HG03571 (cell line): ENCODE measurements around the gene HSF2.
A peak's percentile ranks its signal among the peaks of the same experiment; 100 is the strongest.

ENCODE experiments used
- ATAC-seq: cut with Tn5 transposase; IDR thresholded peaks from one replicate; pipeline ENCODE4 v1.9.1; 2021; ENCODE audit not compliant: unreplicated experiment

Gene HSF2, protein sequence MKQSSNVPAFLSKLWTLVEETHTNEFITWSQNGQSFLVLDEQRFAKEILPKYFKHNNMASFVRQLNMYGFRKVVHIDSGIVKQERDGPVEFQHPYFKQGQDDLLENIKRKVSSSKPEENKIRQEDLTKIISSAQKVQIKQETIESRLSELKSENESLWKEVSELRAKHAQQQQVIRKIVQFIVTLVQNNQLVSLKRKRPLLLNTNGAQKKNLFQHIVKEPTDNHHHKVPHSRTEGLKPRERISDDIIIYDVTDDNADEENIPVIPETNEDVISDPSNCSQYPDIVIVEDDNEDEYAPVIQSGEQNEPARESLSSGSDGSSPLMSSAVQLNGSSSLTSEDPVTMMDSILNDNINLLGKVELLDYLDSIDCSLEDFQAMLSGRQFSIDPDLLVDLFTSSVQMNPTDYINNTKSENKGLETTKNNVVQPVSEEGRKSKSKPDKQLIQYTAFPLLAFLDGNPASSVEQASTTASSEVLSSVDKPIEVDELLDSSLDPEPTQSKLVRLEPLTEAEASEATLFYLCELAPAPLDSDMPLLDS

DNA sequence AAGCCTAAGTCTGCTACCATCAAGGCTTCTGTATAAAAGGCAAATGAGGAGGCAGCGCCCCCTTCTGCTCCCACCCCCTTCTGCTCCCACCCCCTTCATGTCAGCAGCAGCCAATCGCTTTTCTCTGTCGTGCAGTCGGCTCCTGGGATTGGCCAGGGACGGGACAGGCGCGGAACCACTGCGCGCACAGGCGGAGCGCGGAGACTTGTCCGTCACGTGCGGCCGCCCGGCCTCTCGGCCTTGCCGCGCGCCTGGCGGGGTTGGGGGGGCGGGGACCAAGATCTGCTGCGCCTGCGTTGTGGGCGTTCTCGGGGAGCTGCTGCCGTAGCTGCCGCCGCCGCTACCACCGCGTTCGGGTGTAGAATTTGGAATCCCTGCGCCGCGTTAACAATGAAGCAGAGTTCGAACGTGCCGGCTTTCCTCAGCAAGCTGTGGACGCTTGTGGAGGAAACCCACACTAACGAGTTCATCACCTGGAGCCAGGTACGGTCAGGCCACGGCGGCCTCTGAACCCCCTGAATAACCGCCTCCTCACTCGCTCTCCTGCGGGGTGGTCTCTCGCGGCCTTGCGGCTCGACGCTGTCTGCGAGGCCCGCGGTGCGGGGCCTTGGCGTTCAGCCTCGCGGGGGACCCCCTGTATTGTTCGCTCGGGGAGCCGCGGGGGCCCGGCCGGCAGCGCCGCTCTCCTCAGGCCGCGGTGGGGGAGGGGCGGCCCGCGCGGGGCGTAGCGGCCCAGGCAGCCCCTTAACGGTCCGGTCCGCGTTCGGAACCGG lies at the start of gene HSF2:
HSF2 (plus strand) TSS at position 305 of the 773 bp plus-strand sequence; CDS start at position 391, 86 bp downstream.
- ATAC-seq, result peak; percentile 99

DNA sequence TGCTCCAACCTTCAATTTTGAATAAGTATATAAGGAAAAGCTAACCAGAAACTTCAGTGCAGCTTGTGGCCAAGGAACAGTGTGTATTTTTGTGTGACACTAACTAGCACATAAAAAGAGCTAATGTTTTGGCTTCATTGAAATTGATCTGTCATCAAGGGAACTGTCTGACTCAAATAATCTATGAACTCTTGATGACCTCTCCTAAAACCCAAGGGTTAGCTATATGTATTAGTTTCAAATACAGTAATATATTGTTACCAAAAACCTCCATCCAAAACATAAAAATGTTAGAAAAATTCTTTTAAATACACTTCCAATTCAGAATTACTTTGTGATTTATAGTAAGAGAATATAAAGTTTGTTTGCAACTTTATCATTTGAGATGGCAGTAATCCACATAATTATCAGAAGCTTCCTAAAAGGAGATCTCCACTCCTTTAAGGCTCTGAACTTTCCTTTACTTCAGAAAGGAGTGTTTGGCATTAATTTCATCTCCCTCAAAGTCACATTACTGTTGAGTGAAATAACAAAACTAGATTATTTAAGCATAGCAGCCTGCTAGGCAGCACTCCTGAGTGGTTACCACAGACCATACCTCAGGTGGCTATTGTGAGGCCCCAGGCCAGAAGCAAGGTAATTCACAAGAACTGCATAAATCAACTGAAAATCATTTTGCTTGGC lies 46.3 kb upstream of the HSF2 start:
- no peak for ATAC-seq

DNA sequence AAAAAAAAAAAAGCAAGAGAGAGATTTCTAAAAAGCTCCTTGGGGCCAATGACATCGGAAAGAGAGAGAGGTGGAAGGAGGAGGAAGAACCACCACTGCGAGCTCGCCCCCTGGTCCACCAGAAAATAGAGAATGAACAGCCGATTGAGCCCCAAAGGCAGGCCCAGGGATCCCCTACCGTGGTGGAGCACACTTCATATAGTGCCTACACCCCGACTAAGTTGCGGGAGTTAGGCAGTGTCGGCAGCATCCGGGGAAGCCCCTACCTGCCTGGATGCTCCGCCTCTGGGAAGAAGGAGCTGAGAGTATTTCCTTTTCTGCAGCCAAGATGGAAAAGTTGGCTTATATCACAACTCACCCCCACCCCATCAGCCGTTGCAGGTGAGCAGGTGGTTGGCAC lies 38.6 kb upstream of the HSF2 start:
- ATAC-seq, result no peak

DNA sequence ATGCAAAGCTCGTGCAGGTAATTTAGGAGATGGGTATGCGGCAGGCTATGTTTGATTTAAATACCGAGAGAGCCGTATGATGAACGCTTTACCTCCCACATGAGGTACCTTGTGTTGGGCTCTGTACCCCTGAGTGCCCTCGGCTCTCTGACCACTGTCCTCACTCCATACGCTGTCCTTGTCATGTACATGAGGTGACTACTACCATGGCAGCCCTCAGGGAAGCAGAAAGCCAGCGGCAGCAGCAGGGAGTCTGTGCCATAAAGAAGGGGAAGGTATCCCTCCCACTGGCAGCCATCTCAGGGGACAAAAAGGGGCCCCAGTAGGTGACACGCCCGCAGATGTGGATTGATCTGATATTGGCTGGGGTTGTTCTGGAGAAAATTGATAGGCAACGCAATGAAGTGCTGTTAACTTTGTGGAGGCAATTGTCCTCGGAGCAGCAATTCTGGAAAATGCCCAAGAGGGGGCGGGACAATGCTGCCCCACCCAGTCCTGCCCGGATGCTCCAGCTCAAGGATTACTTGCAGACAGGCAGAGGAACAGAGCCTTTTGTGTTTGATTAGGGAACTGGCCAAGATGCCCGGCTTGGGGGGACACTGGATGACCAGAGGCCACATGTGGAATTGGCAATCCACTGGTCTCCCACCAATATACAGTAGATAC lies 38.0 kb upstream of the HSF2 start:
- no peak for ATAC-seq

DNA sequence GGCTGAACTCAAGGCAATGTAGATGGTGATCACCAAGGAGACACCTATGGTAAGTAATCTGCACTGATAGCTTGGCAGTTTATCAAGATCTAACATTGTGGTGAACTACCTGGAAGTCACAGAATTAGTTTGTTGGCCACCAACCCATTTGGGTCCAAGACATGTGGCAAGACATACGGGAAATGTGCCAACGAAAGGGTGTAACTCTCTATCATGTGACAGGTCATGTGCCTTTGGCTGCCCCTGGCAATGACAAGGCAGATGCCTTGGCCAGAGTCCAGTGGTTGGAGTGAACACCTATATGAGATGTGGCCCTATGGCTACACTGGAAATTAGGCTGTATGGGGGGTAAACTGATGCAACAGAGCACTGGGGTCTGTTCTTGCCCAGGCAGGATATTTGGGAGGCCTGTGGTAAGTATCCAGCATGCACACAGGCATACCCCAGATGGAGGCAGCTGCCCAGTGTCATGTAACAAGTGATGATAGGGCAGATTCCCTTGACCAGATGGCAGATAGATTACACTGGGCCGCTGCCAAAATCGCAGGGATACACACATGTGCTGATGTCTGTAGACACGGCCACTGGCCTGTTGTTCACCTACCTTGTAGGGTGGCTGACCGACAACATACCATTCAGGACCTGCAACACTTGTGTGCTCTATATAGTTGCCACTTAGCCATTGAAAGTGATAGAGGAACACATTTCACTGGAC lies 35.5 kb upstream of the HSF2 start:
- ATAC-seq, result no peak

DNA sequence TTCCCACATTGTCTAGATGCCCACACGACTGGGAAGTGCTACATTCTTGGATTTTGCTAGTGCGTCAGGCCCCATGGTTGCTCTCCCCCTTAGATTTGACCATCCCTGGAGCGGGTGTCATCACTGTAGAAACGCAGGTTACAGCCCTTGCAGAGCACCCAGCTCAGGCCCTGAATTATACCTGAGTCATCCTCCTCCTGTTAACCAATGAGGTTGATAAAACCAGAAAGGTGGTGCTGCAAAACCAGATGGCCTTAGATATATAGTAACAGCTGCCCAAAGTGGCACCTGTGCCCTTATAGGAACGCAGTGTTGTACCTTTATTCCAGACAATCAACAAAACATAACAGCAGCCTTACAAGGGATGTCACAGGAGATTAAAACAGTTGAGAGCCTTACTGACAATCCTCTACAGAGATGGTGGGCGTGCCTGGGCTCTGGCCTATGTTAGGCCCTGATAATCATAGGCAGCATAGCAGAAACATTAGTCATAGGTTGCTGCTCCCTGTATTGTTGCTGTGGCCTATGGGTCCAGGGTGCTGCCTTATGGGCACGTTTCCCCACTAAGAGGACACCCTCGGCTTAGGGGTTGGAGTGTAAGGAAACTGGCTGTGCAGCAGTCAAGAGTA lies 33.6 kb upstream of the HSF2 start:
- ATAC-seq, result no peak

DNA sequence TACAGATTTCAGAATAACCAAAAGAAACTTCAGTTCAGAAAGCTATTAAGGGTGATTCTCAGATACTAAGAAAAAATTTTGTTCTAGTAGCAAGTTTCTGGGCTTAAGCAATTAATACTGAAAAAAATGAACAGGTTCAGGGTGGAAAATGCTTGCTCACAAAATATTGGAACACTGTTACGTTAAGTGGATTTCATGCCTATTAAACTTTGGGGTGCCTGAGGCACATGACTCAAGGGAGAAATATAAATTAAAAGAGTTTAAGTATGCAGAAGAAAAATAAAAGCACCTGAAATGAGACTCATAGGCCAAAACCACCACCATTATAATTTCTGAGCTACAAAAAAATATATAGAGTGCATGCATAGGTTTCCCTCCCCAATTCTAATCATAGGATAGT lies 32.3 kb upstream of the HSF2 start:
- no peak for ATAC-seq

DNA sequence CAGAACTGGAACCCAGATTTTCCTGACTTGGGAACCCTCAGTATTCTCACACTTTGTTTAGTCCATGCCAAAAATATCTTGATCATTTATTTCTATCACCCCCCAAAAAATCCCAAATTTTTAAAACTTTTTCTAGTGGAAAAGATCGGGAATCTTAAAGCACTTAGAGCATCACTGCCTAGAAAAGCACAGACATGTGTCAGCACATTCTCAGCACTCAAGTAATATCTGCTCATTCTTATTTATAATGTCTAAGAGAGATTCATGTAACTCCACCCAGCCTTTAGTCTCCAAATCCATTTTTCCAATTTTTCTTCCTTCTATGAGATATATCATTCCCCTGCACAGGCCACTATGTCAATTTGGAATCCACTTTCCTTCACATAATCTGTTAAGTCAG lies 29.9 kb upstream of the HSF2 start:
- no peak for ATAC-seq

DNA sequence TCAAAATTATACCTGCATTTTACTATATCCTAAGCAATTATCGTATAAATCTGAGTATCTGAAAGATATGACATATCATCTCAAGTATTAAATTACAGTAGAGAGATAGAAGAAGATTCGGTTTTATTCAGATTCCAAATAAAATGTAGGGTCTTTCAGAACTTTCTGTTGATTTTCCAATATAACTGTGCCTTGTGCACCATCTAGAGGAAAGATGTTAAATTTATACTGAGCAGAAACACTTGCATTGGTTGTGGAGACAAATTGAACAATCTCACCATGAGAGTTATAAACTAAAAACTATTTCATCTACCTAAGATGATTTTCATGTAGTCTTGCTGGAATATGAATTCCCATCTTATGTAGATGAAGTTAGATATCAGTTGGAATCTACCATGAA lies 26.8 kb upstream of the HSF2 start:
- ATAC-seq, result no peak

DNA sequence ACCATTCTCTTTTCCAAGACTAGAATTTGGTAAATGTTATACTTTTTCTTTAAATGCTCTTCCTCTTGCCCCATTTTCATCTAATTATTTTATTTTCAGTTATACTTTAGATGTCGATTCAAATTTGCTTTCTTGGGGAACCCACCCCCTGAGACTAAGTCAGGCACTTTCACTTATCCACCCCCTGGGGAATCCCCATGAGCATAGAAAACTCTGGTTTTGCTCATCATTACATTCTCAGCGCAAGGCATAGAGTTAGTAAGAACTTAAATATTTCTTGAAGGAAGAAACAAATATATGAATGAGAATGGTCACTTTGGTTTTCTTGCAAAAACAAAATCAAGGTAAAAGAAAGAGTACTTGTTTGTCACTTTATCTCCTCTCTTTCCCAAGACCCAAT lies 25.1 kb upstream of the HSF2 start:
- ATAC-seq, result no peak

DNA sequence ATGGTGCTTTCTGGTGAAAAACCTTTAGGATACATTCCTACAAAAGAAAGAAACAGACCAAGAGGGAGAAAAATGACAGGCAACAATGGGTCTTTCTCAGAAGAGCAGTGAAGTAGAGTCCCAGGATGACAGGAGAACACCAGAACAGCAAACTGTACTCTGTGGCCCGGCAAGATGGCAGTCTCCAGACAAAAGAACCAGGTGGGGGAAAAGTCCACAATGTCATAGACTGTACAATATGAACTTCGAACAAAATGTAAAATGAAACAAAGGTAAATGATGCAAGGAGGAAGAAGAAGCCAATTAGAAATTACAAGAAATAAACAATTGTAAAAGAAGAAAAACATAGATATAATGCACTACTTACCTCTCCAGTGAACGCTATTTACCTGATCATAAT lies 23.2 kb upstream of the HSF2 start:
- ATAC-seq, result no peak

DNA sequence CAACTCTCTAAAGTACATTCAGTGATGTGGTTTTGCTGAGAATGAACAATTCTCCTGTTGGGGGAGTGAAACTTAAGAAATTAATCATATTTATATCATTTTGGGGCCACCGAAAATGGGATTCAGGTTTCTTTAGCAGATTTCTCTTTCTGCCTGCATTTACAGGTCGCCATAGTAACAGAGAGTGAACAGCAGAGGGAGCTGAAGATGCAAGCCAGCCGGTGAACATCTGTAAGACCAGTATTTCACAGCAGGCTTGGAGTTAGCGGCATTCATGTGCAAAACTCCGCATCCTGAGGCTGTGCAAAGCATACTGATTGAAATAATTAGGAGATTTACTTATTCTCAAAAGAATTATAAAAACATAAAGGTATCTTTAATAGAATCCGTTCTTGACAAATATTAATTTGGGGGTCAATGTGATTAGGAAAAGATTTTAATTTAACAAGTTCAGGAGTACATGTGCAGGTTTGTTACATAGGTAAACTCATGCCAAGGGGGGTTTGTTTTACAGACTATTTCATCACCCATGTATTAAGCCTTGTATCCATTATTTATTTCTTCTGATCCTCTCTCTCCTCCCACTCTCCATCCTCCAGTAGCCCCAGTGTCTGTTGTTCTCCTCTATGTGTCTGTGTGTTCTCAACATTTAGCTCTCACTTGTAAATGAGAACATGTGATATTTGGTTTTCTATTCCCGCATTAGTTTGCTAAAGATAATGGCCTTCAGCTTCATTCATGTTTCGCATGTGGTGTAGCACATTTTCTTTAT lies 17.8 kb upstream of the HSF2 start:
- peak; percentile 96 for ATAC-seq

DNA sequence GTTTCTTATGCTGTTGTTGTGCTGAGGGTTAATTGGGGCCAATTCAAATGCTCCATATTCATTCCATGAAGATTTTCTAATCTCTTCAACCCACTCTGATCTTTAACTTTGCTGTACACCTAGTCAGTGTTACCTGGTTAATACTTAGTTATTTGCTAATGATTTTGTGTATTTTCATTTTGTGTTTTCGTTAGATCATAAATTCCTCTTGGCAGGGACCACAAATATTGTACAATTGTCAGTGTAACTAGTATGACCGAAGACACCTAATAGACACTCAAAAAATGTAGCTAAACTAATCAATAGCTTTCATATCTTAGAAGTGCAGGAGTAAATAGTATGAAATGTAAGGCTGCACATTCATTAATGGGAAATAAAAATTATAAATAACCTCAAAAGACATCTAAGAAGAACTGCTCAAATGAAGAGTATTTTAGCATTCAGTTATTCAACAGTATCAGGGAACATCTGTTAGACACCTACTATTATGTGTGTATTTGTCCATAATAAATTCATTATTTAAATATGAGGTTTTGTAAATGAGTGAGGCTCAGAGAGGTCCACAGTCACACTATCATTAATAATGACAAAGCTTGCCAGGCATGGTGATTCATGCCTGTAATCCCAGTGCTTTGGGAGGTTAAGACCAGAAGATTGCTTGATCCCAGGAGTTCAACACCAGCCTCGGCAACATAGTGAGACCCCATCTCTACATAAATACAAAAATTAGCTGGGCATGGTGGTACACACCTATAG lies 13.4 kb upstream of the HSF2 start:
- no peak for ATAC-seq

DNA sequence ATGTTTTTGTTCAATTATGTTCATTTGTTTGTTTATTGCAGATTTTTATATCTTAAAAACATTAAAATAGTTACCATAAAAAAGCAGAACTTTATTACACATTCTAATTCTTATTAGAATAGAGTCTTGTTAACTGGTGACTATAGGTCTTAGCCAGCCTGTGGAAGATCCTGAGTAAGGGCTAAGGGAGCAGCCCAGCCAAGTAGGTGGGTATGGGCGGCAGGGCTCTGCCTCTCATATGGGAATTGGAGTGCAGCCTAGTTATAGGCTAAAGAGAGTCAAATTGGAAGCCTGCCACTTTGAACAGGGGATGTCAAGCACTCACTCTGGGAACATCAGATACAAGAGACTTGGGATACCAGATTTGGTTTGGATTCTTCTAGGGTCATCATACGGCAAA lies 10.5 kb upstream of the HSF2 start:
- no peak for ATAC-seq

DNA sequence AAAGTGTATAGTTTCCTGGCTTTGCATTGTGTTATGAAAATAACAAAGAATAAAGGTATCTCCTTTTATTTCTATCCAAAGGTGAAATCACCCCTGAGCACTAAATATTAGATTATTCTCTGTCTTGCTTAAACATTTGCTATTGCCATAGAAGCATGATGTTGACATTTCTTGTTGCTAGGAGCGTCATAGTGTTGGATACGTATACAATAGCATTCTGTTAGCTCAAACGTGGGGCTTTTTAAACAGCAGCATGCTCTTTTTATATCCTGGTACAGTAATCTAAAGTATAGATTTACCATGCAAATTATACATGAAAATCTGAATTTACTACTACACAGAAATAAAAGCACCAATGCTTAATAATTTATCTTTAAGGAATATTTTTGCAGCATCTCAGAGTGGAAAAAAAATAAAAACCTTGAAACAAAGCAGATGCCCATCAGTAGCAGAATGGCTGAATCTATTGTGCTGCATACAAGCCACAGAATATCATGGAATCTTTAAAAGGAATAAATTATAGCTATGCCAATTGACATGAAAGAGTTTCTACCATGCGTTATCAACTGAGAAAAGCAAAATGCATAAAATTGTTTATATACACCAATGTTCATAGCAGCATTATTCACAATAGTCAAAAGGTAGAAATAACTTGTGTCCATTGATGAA lies 9.6 kb upstream of the HSF2 start:
- ATAC-seq, result no peak

DNA sequence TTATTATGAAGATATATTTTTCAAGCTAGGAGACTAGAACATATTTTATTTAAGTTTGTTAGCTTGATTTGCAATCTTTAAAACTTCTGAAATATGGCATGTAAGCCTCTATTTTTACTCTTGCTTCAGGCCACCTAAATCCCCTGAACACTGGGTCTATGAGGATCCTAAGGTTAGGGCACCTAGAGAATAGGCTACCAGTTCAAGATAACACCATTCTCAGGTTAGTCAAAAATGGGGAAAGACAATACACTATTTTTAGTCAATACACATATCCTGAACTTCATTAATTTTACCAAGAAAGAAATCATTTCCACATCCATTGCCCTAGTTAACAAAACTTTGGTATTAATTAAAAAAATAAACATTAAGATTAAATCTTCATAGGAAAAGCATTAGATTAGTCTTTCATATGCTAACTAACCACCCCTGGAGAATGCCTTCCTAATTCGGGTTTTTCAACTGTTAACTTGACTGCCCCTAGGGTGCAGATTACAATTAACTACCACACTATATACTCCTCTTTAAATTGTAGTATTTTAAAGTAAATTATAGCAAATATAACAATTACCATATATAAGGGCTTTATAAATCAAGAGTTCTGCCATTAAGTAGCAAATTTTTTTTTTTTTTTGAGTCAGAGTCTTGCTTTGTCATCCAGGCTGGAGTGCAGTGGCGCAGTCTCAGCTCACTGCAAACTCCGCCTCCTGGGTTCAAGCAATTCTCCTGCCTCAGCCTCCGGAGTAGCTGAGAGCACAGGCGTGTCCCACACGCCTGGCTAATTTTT lies 6.7 kb upstream of the HSF2 start:
- ATAC-seq, result no peak

DNA sequence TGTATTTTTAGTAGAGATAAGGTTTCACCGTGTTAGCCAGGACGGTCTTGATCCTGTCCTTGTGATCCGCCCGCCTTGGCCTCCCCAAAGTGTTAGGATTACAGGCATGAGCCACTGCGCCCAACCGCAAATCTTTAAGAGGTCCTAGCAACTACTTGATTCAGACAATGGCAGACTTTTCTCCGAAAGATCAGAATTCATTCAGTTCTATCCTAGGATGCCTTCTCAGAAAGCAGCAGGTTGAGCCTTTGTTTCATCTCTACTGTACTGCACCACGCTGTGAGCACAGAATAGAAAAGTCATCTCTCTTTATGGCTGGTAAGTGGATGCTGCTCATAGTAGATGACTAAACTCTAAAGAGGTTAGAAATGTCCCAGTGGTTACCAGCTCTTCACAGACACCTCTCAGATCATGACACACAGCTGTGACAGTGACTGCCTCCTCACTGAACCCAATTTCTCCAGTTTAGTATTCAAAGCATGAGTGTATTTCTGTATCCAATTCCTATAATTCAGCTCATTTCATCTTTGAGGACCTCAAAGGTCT lies 6.0 kb upstream of the HSF2 start:
- no peak for ATAC-seq
